ENCODE data around the gene PSMA8.

Gene PSMA8

GRCh38 chr18:26210147-26210546, 76.5 kb downstream of the PSMA8 start:
- TF ChIP-seq, protein P1, sequence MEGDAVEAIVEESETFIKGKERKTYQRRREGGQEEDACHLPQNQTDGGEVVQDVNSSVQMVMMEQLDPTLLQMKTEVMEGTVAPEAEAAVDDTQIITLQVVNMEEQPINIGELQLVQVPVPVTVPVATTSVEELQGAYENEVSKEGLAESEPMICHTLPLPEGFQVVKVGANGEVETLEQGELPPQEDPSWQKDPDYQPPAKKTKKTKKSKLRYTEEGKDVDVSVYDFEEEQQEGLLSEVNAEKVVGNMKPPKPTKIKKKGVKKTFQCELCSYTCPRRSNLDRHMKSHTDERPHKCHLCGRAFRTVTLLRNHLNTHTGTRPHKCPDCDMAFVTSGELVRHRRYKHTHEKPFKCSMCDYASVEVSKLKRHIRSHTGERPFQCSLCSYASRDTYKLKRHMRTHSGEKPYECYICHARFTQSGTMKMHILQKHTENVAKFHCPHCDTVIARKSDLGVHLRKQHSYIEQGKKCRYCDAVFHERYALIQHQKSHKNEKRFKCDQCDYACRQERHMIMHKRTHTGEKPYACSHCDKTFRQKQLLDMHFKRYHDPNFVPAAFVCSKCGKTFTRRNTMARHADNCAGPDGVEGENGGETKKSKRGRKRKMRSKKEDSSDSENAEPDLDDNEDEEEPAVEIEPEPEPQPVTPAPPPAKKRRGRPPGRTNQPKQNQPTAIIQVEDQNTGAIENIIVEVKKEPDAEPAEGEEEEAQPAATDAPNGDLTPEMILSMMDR (IDR thresholded peaks at IDR 0.05; ENCODE audit: low read depth, low read length), result no peak
- no peak overlapping the region for H3K27ac ChIP-seq

GRCh38 chr18:26215247-26215970, 81.7 kb downstream of the PSMA8 start:
- H3K4me3 ChIP-seq (ENCODE audit: low read depth, low read length), result no peak overlapping the region
- no peak for DNase-seq
- H3K9me3 ChIP-seq (ENCODE audit: severe bottlenecking), result no peaks in the 10 kb centered on the region
- H3K36me3 ChIP-seq, result no peaks in the 10 kb centered on the region
- H3K27ac ChIP-seq, result no peak overlapping the region
- TF ChIP-seq, protein P1 (IDR thresholded peaks at IDR 0.05; ENCODE audit: low read depth, low read length), result no peak
- H3K27me3 ChIP-seq (ENCODE audit: insufficient read depth, low read depth, severe bottlenecking), result no peaks in the 10 kb centered on the region

More at GRCh38 chr18:26210147-26210546, 76.5 kb downstream of the PSMA8 start:
- Histone ChIP-seq H3K9me3 (ENCODE audit: severe bottlenecking) (no peaks in the 10 kb centered on the region), H3K27me3 (ENCODE audit: insufficient read depth, low read depth, severe bottlenecking) (no peaks in the 10 kb centered on the region), H3K4me3 (ENCODE audit: low read depth, low read length) (no peak overlapping the region), H3K36me3 (no peaks in the 10 kb centered on the region)
- DNase-seq, result no peak

DNA sequence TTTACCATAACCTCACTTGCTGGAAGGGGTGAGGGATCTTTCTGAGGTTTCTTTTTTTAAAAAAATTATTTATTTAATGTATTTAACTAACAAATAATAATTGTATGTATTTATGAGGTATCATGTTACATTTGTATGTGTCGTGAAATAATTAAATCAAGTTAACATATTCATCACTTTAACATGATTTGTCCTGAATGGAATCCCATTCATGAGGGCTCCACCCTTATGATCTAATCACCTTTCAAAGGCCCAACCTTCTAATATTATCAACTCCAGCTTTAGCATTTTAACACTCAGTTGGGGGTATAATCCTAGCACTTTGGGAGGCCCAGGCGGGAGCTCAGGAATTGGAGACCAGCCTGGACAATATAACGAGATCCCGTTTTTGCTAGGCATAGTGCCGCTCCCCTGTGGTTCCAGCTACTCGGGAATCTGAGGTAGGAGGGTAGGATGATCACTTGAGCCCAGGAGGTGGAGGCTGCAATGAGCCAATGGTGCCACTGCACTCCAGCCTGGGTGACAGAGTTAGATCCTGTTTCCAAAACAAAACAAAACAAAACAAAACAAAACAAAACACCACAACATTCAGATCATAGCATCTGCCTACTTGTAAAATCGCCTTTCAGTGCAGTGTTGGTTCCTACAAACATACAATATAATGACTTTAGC, 91.5 kb downstream of the PSMA8 start:
- Histone ChIP-seq H3K27ac (no peak overlapping the region), H3K9me3 (ENCODE audit: severe bottlenecking) (no peaks in the 10 kb centered on the region), H3K27me3 (ENCODE audit: insufficient read depth, low read depth, severe bottlenecking) (no peaks in the 10 kb centered on the region), H3K4me3 (ENCODE audit: low read depth, low read length) (peak overlapping the region; percentile 80; the same call in 1 of the 2 replicates), H3K36me3 (no peaks in the 10 kb centered on the region)
- TF ChIP-seq, protein P1 (IDR thresholded peaks at IDR 0.05; ENCODE audit: low read depth, low read length), result no peak
- no peak for DNase-seq

DNA sequence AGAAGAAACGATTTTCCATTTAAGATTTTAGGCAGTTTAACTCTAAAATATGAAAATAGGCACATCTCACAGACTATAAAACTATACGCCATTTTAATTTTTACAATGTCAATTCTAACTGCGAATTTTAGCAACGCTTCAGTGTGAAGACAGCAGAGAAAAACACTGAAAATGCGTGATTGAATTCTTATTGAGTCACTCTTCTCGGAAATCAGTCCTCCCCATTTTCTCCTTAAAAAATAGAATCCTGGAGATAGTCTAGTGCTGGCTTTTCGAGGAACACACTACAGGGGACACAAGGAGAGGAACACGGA, 92.2 kb downstream of the PSMA8 start:
- Histone ChIP-seq H3K4me3 (ENCODE audit: low read depth, low read length) (peak overlapping the region; percentile 80), H3K27me3 (ENCODE audit: insufficient read depth, low read depth, severe bottlenecking) (no peaks in the 10 kb centered on the region), H3K9me3 (ENCODE audit: severe bottlenecking) (no peaks in the 10 kb centered on the region), H3K36me3 (no peaks in the 10 kb centered on the region), H3K27ac (no peak overlapping the region; the same call in 1 of the 2 replicates)
- no peak for DNase-seq
- TF ChIP-seq, protein P1 (IDR thresholded peaks at IDR 0.05; ENCODE audit: low read depth, low read length), result no peak

- TF ChIP-seq, protein P1 (IDR thresholded peaks at IDR 0.05; ENCODE audit: low read depth, low read length), result no peak
- H3K9me3 ChIP-seq (ENCODE audit: severe bottlenecking), result no peaks in the 10 kb centered on the region
- H3K27me3 ChIP-seq (ENCODE audit: insufficient read depth, low read depth, severe bottlenecking), result no peaks in the 10 kb centered on the region
- peak; percentile 95 for DNase-seq
- peak within 1 kb of the TSS; percentile 35 for H3K27ac ChIP-seq
- H3K4me3 ChIP-seq (ENCODE audit: low read depth, low read length), result peak within 1 kb of the TSS; percentile 80
- no peaks in the 10 kb centered on the region for H3K36me3 ChIP-seq
Measured at GRCh38 chr18:26226229-26227050, 92.8 kb downstream of the PSMA8 start, which contains the start of gene TAF4B. TSS of gene TAF4B (plus strand) at chr18:26226445. CDS start at chr18:26226934, 489 bp downstream.
